Cardiac muscle cell (in vitro differentiated cells and primary cell): ENCODE results near the gene KLHL17. TPM values are rescaled to one million over a fixed set of nuclear protein-coding genes. Genes with fewer than 3 reads are reported as not detected.
"Not testable (repeated sequence)": the region's sequence is repeated elsewhere in the genome, so short reads cannot be mapped to it uniquely, and the experiment has no call there.

Source experiments
- DNase-seq, 2 donors: peaks; one replicate each; pipeline versions ENCODE4 v3.0.0 to v3.0.0-alpha.2; 2010 to 2017; ENCODE audit warnings: low read depth in 1 of 2, low spot score in 1 of 2
- H3K27ac ChIP-seq: fragments of 200-600 bp; sonication (generic); 2 replicates; pipeline ENCODE4 v1.5.1; 2016
- H3K27me3 ChIP-seq: fragments of 200-600 bp; sonication (generic); 2 replicates; pipeline ENCODE4 v1.6.0; 2016; ENCODE audit warnings: control low read depth
- H3K36me3 ChIP-seq: fragments of 200-600 bp; sonication (generic); 2 replicates; pipeline ENCODE4 v1.5.1; 2016; ENCODE audit warnings: control low read depth
- H3K4me1 ChIP-seq: fragments of 200-600 bp; sonication (generic); 2 replicates; pipeline ENCODE4 v1.8.1; 2017; ENCODE audit warnings: low read depth, mild to moderate bottlenecking, mixed run types
- H3K4me3 ChIP-seq: fragments of 200-600 bp; sonication (generic); 2 replicates; pipeline ENCODE4 v1.5.1; 2016; ENCODE audit warnings: mild to moderate bottlenecking
- H3K9me3 ChIP-seq: fragments of 200-600 bp; sonication (generic); 2 replicates; pipeline ENCODE4 v1.5.1; 2017; ENCODE audit warnings: low read depth, mild to moderate bottlenecking, control low read depth
- polyA plus RNA-seq: library from polyadenylated mRNA; unstranded; fragments of >200 nt; fragmentation: Nextera tagmentation; extraction: Ambion mirVana; gene quantifications from 2 replicates; pipeline ENCODE4 v1.2.1, GENCODE V29; 2016
- total RNA-seq: library from RNA; depleted of rRNA; stranded (reverse); fragments of >200 nt; gene quantifications from 2 replicates; pipeline ENCODE4 v1.2.3, GENCODE V29; 2016
- TF ChIP-seq, protein P1 (sequence below): IDR thresholded peaks from 2 replicates; pipeline ENCODE4 v1.5.1; 2012; ENCODE audit warnings: low read depth, mild to moderate bottlenecking, low read length

KLHL17 gene
- total and polyA plus RNA-seq, 2 experiments from 2014 or later: 31.5 to 42.9 TPM

DNA sequence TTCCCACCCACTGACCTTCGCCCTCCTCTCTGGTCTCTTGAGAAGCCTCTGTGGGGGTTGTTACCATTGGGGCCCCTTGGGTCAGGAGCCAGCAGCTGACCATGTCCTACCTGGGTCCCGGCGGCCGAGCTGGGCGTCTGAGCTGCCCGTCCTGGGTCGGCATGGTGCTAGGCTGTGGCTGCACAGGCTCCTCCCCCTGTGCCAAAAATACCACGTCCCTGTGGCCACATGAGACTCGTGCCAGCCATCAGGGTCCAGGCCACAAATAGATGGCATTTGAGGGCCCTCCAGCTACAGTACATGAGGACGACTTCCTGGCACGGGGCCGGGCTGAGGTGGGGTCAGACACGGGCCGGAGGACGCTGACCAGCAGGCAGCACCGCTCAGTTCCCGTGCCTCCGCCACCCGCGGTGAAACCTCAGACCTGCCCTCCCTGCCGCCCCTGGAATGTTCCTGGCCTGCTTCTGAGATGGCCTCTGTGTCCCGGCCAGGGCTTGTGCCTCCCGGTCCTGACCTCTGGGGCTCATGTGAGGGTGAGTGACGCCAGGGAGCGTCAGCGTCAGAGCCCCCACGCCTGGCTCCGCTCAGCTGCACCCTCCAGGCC is 21.7 kb downstream of the KLHL17 start, which contains the start of gene PERM1:
Gene PERM1 (minus strand): TSS at position 139 of the 604 bp plus-strand sequence. CDS start 1,064 bp downstream, outside the sequence.
- peaks cover 40% of the 10 kb centered on the region for H3K27me3 ChIP-seq
- H3K27ac ChIP-seq: no peak within 1 kb of the TSS
- H3K4me1 ChIP-seq: peaks cover 3% of the 10 kb centered on the region
- TF ChIP-seq, protein P1, sequence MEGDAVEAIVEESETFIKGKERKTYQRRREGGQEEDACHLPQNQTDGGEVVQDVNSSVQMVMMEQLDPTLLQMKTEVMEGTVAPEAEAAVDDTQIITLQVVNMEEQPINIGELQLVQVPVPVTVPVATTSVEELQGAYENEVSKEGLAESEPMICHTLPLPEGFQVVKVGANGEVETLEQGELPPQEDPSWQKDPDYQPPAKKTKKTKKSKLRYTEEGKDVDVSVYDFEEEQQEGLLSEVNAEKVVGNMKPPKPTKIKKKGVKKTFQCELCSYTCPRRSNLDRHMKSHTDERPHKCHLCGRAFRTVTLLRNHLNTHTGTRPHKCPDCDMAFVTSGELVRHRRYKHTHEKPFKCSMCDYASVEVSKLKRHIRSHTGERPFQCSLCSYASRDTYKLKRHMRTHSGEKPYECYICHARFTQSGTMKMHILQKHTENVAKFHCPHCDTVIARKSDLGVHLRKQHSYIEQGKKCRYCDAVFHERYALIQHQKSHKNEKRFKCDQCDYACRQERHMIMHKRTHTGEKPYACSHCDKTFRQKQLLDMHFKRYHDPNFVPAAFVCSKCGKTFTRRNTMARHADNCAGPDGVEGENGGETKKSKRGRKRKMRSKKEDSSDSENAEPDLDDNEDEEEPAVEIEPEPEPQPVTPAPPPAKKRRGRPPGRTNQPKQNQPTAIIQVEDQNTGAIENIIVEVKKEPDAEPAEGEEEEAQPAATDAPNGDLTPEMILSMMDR: no peak
- H3K9me3 ChIP-seq: no peaks in the 10 kb centered on the region
- no peak within 1 kb of the TSS for H3K4me3 ChIP-seq
- no peak for DNase-seq
- no peaks in the 10 kb centered on the region for H3K36me3 ChIP-seq

GRCh38 chr1:982765-983436 is 22.5 kb downstream of the KLHL17 start:
- Histone ChIP-seq H3K27ac (no peak overlapping the region), H3K4me1 (peaks cover 3% of the 10 kb centered on the region), H3K4me3 (no peak overlapping the region), H3K36me3 (no peaks in the 10 kb centered on the region), H3K27me3 (peaks cover 42% of the 10 kb centered on the region), H3K9me3 (no peaks in the 10 kb centered on the region)
- TF ChIP-seq, protein P1: no peak
- no peak for DNase-seq

GRCh38 chr1:983798-984475 is 23.6 kb downstream of the KLHL17 start:
- Histone ChIP-seq H3K27me3 (peaks cover 52% of the 10 kb centered on the region), H3K4me3 (peak overlapping the region; percentile 13), H3K27ac (no peak overlapping the region), H3K36me3 (no peaks in the 10 kb centered on the region), H3K4me1 (peaks cover 3% of the 10 kb centered on the region), H3K9me3 (no peaks in the 10 kb centered on the region)
- TF ChIP-seq, protein P1: peak; percentile 61
- peak; percentile 27 to 61 for DNase-seq

DNA sequence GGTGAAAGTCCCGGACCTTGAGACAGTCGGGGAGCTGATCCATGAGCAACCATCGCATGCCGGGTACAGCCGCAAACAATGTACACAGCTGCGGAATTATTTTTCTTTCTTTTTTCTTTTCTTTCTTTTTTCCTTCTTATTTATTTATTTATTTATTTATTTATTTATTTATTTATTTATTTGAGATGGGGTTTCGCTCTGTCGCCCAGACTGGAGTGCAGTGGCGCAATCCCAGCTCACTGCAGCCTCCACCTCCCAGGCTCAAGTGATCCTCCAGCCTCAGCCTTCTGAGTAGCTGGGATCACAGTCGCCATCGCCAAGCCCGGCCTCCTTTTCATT is 24.1 kb downstream of the KLHL17 start:
- peaks cover 56% of the 10 kb centered on the region for H3K27me3 ChIP-seq
- H3K4me3 ChIP-seq: peak overlapping the region; percentile 13
- H3K4me1 ChIP-seq: peaks cover 3% of the 10 kb centered on the region
- H3K9me3 ChIP-seq: no peaks in the 10 kb centered on the region
- DNase-seq: no peak
- no peaks in the 10 kb centered on the region for H3K36me3 ChIP-seq
- no peak overlapping the region for H3K27ac ChIP-seq
- TF ChIP-seq, protein P1: no peak

DNA sequence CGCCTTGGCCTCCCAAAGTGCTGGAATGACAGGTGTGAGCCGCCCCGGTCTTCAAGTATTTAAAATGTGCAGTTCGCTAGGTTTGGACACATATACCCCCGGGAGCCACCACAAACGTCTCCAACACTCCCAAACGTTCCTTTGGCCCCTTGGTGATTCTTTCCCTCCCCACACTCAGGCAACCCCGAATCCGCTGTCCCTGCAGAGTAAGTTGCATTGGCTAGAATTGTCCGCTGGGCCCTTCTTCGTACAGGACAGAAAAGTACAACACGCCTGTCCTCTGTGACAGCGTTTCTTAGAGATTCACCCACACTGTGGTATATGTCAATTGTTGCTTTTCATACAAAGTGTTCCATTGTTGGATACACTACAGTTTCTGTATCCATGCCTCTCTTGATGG is 24.7 kb downstream of the KLHL17 start:
- peaks cover 63% of the 10 kb centered on the region for H3K27me3 ChIP-seq
- peaks cover 3% of the 10 kb centered on the region for H3K4me1 ChIP-seq
- no peaks in the 10 kb centered on the region for H3K9me3 ChIP-seq
- TF ChIP-seq, protein P1: no peak
- H3K27ac ChIP-seq: no peak overlapping the region
- no peak overlapping the region for H3K4me3 ChIP-seq
- no peaks in the 10 kb centered on the region for H3K36me3 ChIP-seq
- no peak for DNase-seq

- peaks cover 70% of the 10 kb centered on the region for H3K27me3 ChIP-seq
- not testable (repeated sequence) for H3K27ac ChIP-seq, H3K4me1 ChIP-seq, DNase-seq, H3K4me3 ChIP-seq, H3K36me3 ChIP-seq, H3K9me3 ChIP-seq
Observed at GRCh38 chr1:988061-988460, 27.7 kb downstream of the KLHL17 start.

DNA sequence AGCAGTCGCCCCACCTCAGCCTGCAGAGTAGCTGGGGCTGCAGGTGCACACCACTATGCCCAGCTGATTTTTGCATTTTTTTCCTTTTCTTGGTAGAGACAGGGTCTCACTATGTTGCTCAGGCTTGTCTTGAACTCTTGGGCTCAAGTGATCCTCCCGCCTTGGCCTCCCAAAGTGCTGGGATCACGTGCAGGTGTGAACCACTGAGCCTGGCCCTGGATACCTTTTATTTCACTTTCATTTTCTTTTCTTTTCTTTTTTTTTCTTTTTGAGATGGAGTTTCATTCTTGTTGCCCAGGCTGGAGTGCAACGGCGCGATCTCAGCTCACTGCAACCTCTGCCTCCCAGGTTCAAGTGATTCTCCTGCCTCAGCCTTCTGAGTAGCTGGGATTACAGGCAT is 30.9 kb downstream of the KLHL17 start:
- not testable (repeated sequence) for H3K4me1 ChIP-seq, H3K9me3 ChIP-seq, H3K4me3 ChIP-seq, H3K27ac ChIP-seq, DNase-seq, H3K36me3 ChIP-seq
- H3K27me3 ChIP-seq: peaks cover 64% of the 10 kb centered on the region
